IMR-90 (cell line): ENCODE results near the gene RGS9. TPM values are rescaled to one million over a fixed set of nuclear protein-coding genes. Genes with fewer than 3 reads are reported as not detected.
A peak's percentile ranks its signal among the peaks of the same experiment; 100 is the strongest.

Experiments used
- ATAC-seq: fragments of 200-7000 bp; cut with Tn5 transposase; 2 replicates; pipeline ENCODE4 v1.9.1; 2020; ENCODE audit warnings: low read depth, mild to moderate bottlenecking, moderate library complexity
- BruUV-seq: library from RNA; stranded (reverse); fragments of 400-500 nt; replicated peaks from 2 replicates; lab custom pipeline; 2021; lab: Mats Ljungman, UMichigan
- CTCF ChIA-PET: fragments of 300-600 bp; formaldehyde crosslinking; extraction: SDS; loops from one replicate; lab custom pipeline; 2021; ENCODE audit warnings: antibody characterized with exemption; lab: Yijun Ruan, JAX
- POLR2A ChIA-PET: fragments of 300-600 bp; sonication (Branson Sonifier 250); formaldehyde crosslinking; loops from one replicate; lab custom pipeline; 2022; ENCODE audit warnings: antibody characterized with exemption; ENCODE audit not compliant: unreplicated experiment; lab: Charles Lee
- DNase-seq: peaks from one replicate; pipeline ENCODE4 v3.0.0; 2013
- H2AFZ ChIP-seq: replicated peaks from 2 replicates; pipeline ENCODE3; 2013; ENCODE audit warnings: low read length, mild to moderate bottlenecking; ENCODE audit not compliant: poor library complexity
- H2AK5ac ChIP-seq: 2 replicates; pipeline ENCODE4 v1.6.1; 2013; ENCODE audit warnings: low read depth, low read length, inconsistent platforms
- H2AK9ac ChIP-seq: replicated peaks from 2 replicates; pipeline ENCODE3; 2013; ENCODE audit warnings: mild to moderate bottlenecking, low read depth, low read length, moderate library complexity; ENCODE audit not compliant: poor library complexity
- H2BK120ac ChIP-seq: 2 replicates; pipeline ENCODE4 v1.6.1; 2013; ENCODE audit warnings: low read depth, low read length, inconsistent platforms
- H2BK15ac ChIP-seq: 3 replicates; pipeline ENCODE4 v1.6.1; 2013; ENCODE audit warnings: low read depth, low read length, inconsistent platforms
- H2BK20ac ChIP-seq: 2 replicates; pipeline ENCODE4 v1.6.1; 2013; ENCODE audit warnings: low read depth, mild to moderate bottlenecking, inconsistent platforms, low read length, moderate library complexity
- H2BK5ac ChIP-seq: 2 replicates; pipeline ENCODE4 v1.6.1; 2013; ENCODE audit warnings: mild to moderate bottlenecking, low read depth, low read length, inconsistent platforms; ENCODE audit not compliant: poor library complexity, severe bottlenecking
- H3K14ac ChIP-seq: replicated peaks from 2 replicates; pipeline ENCODE4 v1.6.1; 2013; ENCODE audit warnings: low read depth, low read length, inconsistent platforms
- H3K18ac ChIP-seq: 2 replicates; pipeline ENCODE4 v1.6.1; 2013; ENCODE audit warnings: low read depth, low read length, control low read depth
- H3K23ac ChIP-seq: 2 replicates; pipeline ENCODE4 v1.6.1; 2013; ENCODE audit warnings: low read depth, low read length, inconsistent platforms
- H3K27ac ChIP-seq: 2 replicates; pipeline ENCODE4 v1.5.1; 2013; ENCODE audit warnings: mild to moderate bottlenecking, control low read depth, low read length; ENCODE audit not compliant: insufficient read depth
- H3K27me3 ChIP-seq: 2 replicates; pipeline ENCODE4 v1.6.1; 2013; ENCODE audit warnings: low read length; ENCODE audit not compliant: control insufficient read depth, insufficient read depth
- H3K36me3 ChIP-seq: 2 replicates; pipeline ENCODE4 v1.6.1; 2013; ENCODE audit warnings: low read length, mixed read lengths; ENCODE audit not compliant: control insufficient read depth, insufficient read depth
- H3K4ac ChIP-seq: 2 replicates; pipeline ENCODE4 v1.6.1; 2013; ENCODE audit warnings: low read depth, low read length, inconsistent platforms
- H3K4me1 ChIP-seq: 2 replicates; pipeline ENCODE4 v1.6.1; 2013; ENCODE audit warnings: low read length, mixed read lengths; ENCODE audit not compliant: control insufficient read depth, insufficient read depth
- H3K4me2 ChIP-seq: 2 replicates; pipeline ENCODE4 v1.6.1; 2013; ENCODE audit warnings: low read depth, mild to moderate bottlenecking, control low read depth, low read length, moderate library complexity
- H3K4me3 ChIP-seq: 2 replicates; pipeline ENCODE4 v1.5.1; 2013; ENCODE audit warnings: low read depth, mild to moderate bottlenecking, control low read depth, low read length, moderate library complexity; ENCODE audit not compliant: insufficient read depth
- H3K56ac ChIP-seq: 2 replicates; pipeline ENCODE4 v1.6.1; 2013; ENCODE audit warnings: low read length, inconsistent platforms; ENCODE audit not compliant: insufficient read depth; ENCODE audit errors: extremely low read depth
- H3K79me1 ChIP-seq, 2 experiments: 2 replicates each; pipeline ENCODE4 v1.6.1; 2013; ENCODE audit warnings: low read length in 2 of 2, inconsistent platforms in 1 of 2, low read depth in 1 of 2
- H3K9ac ChIP-seq: 2 replicates; pipeline ENCODE4 v1.6.1; 2013; ENCODE audit warnings: low read depth, low read length, control low read depth
- H3K9me1 ChIP-seq: 2 replicates; pipeline ENCODE4 v1.6.1; 2013; ENCODE audit warnings: low read length, inconsistent platforms; ENCODE audit not compliant: insufficient read depth
- H3K9me3 ChIP-seq: 2 replicates; pipeline ENCODE4 v1.6.1; 2013; ENCODE audit warnings: low read length; ENCODE audit not compliant: control insufficient read depth, insufficient read depth
- H4K20me1 ChIP-seq: 2 replicates; pipeline ENCODE4 v1.6.1; 2013; ENCODE audit warnings: low read length, inconsistent platforms; ENCODE audit not compliant: insufficient read depth
- H4K5ac ChIP-seq: 2 replicates; pipeline ENCODE4 v1.6.1; 2013; ENCODE audit warnings: mild to moderate bottlenecking, low read depth, low read length, control low read depth
- H4K8ac ChIP-seq, 2 experiments: 2 replicates each; pipeline ENCODE4 v1.6.1; 2013; ENCODE audit warnings: low read depth in 2 of 2, low read length in 2 of 2, control low read depth in 1 of 2, inconsistent platforms in 1 of 2
- H4K91ac ChIP-seq: 2 replicates; pipeline ENCODE4 v1.6.1; 2013; ENCODE audit warnings: low read depth, low read length, inconsistent platforms; ENCODE audit not compliant: insufficient read depth
- CEBPB ChIP-seq: IDR thresholded peaks from 2 replicates; pipeline ENCODE4 v1.6.1; 2012; ENCODE audit warnings: low read depth, low read length, improper control_type of control experiment
- FOS ChIP-seq: fragments of 150-350 bp; IDR thresholded peaks from 2 replicates; pipeline ENCODE4 v1.6.1; 2016; ENCODE audit warnings: low read depth, low read length
- MAZ ChIP-seq: IDR thresholded peaks from 2 replicates; pipeline ENCODE4 v1.6.1; 2012; ENCODE audit warnings: low read depth, mild to moderate bottlenecking, low read length, improper control_type of control experiment, moderate library complexity, borderline replicate concordance
- MXI1 ChIP-seq: IDR thresholded peaks from 2 replicates; pipeline ENCODE4 v1.6.1; 2012; ENCODE audit warnings: low read depth, mild to moderate bottlenecking, low read length, moderate library complexity, borderline replicate concordance
- NFE2L2 ChIP-seq: fragments of 150-350 bp; IDR thresholded peaks from 2 replicates; pipeline ENCODE4 v1.6.1; 2016; ENCODE audit warnings: low read depth, mild to moderate bottlenecking, low read length
- RAD21 ChIP-seq: IDR thresholded peaks from 2 replicates; pipeline ENCODE4 v1.6.1; 2012; ENCODE audit warnings: low read length, improper control_type of control experiment
- RFX5 ChIP-seq: IDR thresholded peaks from 2 replicates; pipeline ENCODE4 v1.8.0; 2012; ENCODE audit warnings: low read depth, mild to moderate bottlenecking, low read length, moderate library complexity
- SMC3 ChIP-seq: fragments of 150-350 bp; IDR thresholded peaks from 2 replicates; pipeline ENCODE4 v1.6.1; 2016; ENCODE audit warnings: low read depth, mild to moderate bottlenecking, antibody characterized with exemption, low read length, moderate library complexity
- WGBS, 2 experiments: methylation state at CpG; one replicate each; pipeline versions ENCODE4 v1.1.5 to v1.1.7; 2013; ENCODE audit warnings: missing lambda C conversion rate in 2 of 2; ENCODE audit not compliant: insufficient read length in 1 of 2; ENCODE audit errors: extremely low coverage in 2 of 2; 5-methylcytosine and 5-hydroxymethylcytosine counted together
- dilution Hi-C: fragments of 300-500 bp; cut with HindIII; formaldehyde crosslinking; loops from one replicate; pipeline ENCODE4 v1.14.3; 2018; ENCODE audit warnings: low sequenced_read_pairs; ENCODE audit not compliant: unreplicated experiment
- in situ Hi-C: fragments of 300-500 bp; cut with MboI; formaldehyde crosslinking; loops from 3 replicates; pipeline ENCODE4 v1.14.3; 2019; ENCODE audit warnings: low sequenced_read_pairs, inconsistent platforms, mixed read lengths
- intact Hi-C: fragments of 100-400 bp; cut with micrococcal nuclease; formaldehyde crosslinking; loops from 2 replicates; pipeline ENCODE4 v1.10.0; 2022
- polyA plus RNA-seq, 3 experiments: library from polyadenylated mRNA; depleted of rRNA; stranded (reverse); fragments of >200 nt; gene quantifications; 2 replicates each; pipeline ENCODE4 v1.2.3, GENCODE V29; 2012; ENCODE audit warnings: low replicate concordance in 1 of 3
- total RNA-seq: library from RNA; depleted of rRNA; stranded (reverse); fragments of >200 nt; gene quantifications from 2 replicates; pipeline ENCODE4 v1.2.3, GENCODE V29; 2012
- TF ChIP-seq, protein P1 (sequence below): fragments of 150-350 bp; IDR thresholded peaks from 2 replicates; pipeline ENCODE4 v1.6.1; 2016; ENCODE audit warnings: low read depth, mild to moderate bottlenecking, low read length, moderate library complexity, borderline replicate concordance
- TF ChIP-seq, protein P2 (sequence below): fragments of 150-350 bp; IDR thresholded peaks from 2 replicates; pipeline ENCODE4 v1.6.1; 2017; ENCODE audit warnings: mild to moderate bottlenecking, antibody characterized with exemption, low read length, low read depth

RGS9 gene
- total and polyA plus RNA-seq, 2 of the 4 experiments (the other 2 are of a cell fraction) = 0.90 to 1.1 TPM

DNA sequence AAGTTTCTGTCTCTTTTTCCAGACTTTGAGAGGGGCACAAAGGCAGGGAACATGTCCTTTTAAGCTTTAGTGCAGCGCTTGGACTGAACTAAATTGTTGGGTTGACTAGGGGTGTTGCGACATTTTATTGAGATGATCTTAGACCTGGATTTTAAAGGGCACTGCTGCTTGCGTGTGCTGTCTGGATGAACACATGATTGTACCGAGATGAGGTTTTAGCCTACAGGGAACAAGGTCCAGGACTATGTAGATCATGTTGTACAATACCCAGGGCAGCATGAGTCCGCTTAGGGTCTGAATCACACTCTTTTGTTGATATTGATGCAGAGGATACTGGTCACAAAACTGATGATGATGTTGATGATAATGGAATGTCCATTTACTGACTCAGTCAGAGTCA lies 5.2 kb upstream of the RGS9 start:
- WGBS, 2 experiments = 33% methylated on average over 4 of the region's 5 CpGs; no CpG with 5 or more reads in 1 of the 2 experiments
- Histone ChIP-seq H3K79me1 (no peaks in the 10 kb centered on the region), H2AK5ac (peak overlapping the region; percentile 66; the same call in 1 of the 2 replicates), H4K20me1 (no peaks in the 10 kb centered on the region), H3K14ac (peak overlapping the region; percentile 67; the same call in 1 of the 2 replicates), H2BK15ac (peak overlapping the region; percentile 29; the same call in 1 of the 3 replicates), H3K9me3 (no peaks in the 10 kb centered on the region), H4K8ac (peak overlapping the region; percentile 0 to 47; a peak in 1 of 4 replicates), H4K5ac (peak overlapping the region; percentile 57; the same call in 1 of the 2 replicates), H3K4me2 (peak overlapping the region; percentile 17; the same call in 1 of the 2 replicates), H3K27me3 (no peaks in the 10 kb centered on the region), H2BK5ac (peak overlapping the region; percentile 96), H3K56ac (0 out of 2 replicates have a peak overlapping the region, but pooled peaks have one; percentile 35), H3K27ac (peak overlapping the region; percentile 36), H3K4ac (peak overlapping the region; percentile 88), H2AFZ (peak overlapping the region; percentile 77), H3K4me1 (peaks cover 8% of the 10 kb centered on the region), H3K9me1 (peaks cover 19% of the 10 kb centered on the region), H2AK9ac (peak overlapping the region; percentile 77), H4K91ac (peak overlapping the region; percentile 13; the same call in 1 of the 2 replicates), H2BK20ac (peak overlapping the region; percentile 88), H2BK120ac (peak overlapping the region; percentile 85), H3K4me3 (no peak overlapping the region), H3K23ac (peak overlapping the region; percentile 70), H3K36me3 (no peaks in the 10 kb centered on the region), H3K18ac (peak overlapping the region; percentile 70; the same call in 1 of the 2 replicates), H3K9ac (no peak overlapping the region)
- ATAC-seq (peak; percentile 97), DNase-seq (peak; percentile 97)
- ChIA-PET CTCF (interaction anchor here (0.6 to 0.7 kb wide), 2 partner anchors 28 to 1512 kb away, joined by 3 to 8 read pairs; no protein-coding TSS in a partner anchor), POLR2A (no interaction called here)
- intact Hi-C loops = no loop called here
- in situ Hi-C loops = no loop called here
- no TSS peak for BruUV-seq
- dilution Hi-C loops = no loop called here
- TF ChIP-seq NFE2L2 (no peak), RFX5 (peak; percentile 59), FOS (peak; percentile 80), MAZ (no peak), CEBPB (peak; percentile 98), MXI1 (no peak), RAD21 (0 out of 2 replicates have a peak, but pooled peaks have one; percentile 11), SMC3 (0 out of 2 replicates have a peak, but pooled peaks have one; percentile 13)
- TF ChIP-seq, protein P1, sequence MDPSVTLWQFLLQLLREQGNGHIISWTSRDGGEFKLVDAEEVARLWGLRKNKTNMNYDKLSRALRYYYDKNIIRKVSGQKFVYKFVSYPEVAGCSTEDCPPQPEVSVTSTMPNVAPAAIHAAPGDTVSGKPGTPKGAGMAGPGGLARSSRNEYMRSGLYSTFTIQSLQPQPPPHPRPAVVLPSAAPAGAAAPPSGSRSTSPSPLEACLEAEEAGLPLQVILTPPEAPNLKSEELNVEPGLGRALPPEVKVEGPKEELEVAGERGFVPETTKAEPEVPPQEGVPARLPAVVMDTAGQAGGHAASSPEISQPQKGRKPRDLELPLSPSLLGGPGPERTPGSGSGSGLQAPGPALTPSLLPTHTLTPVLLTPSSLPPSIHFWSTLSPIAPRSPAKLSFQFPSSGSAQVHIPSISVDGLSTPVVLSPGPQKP = no peak
- TF ChIP-seq, protein P2, sequence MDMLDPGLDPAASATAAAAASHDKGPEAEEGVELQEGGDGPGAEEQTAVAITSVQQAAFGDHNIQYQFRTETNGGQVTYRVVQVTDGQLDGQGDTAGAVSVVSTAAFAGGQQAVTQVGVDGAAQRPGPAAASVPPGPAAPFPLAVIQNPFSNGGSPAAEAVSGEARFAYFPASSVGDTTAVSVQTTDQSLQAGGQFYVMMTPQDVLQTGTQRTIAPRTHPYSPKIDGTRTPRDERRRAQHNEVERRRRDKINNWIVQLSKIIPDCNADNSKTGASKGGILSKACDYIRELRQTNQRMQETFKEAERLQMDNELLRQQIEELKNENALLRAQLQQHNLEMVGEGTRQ = peak; percentile 52
